ENCODE results near the gene AP5Z1. TPM values are rescaled to one million over a fixed set of nuclear protein-coding genes. Genes with fewer than 3 reads are reported as not detected.

AP5Z1 gene
- total RNA-seq, 2 experiments from 2014 or later = 32.8 to 35.0 TPM

GRCh38 chr7:4783292-4783652 is 7.8 kb downstream of the AP5Z1 start:
- Histone ChIP-seq H3K9me2 (ENCODE audit: insufficient read depth, low read length) (no peaks in the 10 kb centered on the region), H3K9me3 (ENCODE audit: low read length) (no peaks in the 10 kb centered on the region), H3K79me2 (ENCODE audit: insufficient read depth, low read depth, low read length) (peaks cover 3% of the 10 kb centered on the region; the same call in 1 of the 2 replicates), H2AFZ (ENCODE audit: low read length) (no peak overlapping the region), H4K20me1 (ENCODE audit: insufficient read depth, low read length) (no peaks in the 10 kb centered on the region), H3K4me3 (ENCODE audit: low read depth, low read length, poor library complexity, severe bottlenecking) (no peak overlapping the region), H3K4me1 (ENCODE audit: insufficient read depth, low read length, poor library complexity, severe bottlenecking) (no peaks in the 10 kb centered on the region), H3K36me3 (ENCODE audit: insufficient read depth, low read length) (peaks cover 19% of the 10 kb centered on the region), H3K4me2 (ENCODE audit: low read length) (no peak overlapping the region), H3K27ac (ENCODE audit: low read depth, low read length, poor library complexity, severe bottlenecking) (no peak overlapping the region)
- BruUV-seq (replicated peaks) = no TSS peak
- TF ChIP-seq EZH2phosphoT487 (IDR thresholded peaks at IDR 0.05; ENCODE audit: borderline replicate concordance, low read depth, low read length) (no peak), CTCF (conservative IDR thresholded peaks at IDR 0.05; ENCODE audit: low read length) (no peak)
- no peak for DNase-seq (ENCODE audit: low spot score)
- ChIA-PET POLR2A (interaction anchor here (1.1 kb wide), 1 partner anchor 9 kb away, joined by 3 read pairs; no protein-coding TSS in a partner anchor), CTCF (ENCODE audit: unreplicated experiment) (no interaction called here)
- intact Hi-C loops (cut with micrococcal nuclease; ENCODE audit: unreplicated experiment) = no loop called here

- no peaks in the 10 kb centered on the region for H3K4me1 ChIP-seq (ENCODE audit: insufficient read depth, low read length, poor library complexity, severe bottlenecking)
- CTCF ChIA-PET (ENCODE audit: unreplicated experiment) = no interaction called here
- peaks cover 19% of the 10 kb centered on the region for H3K36me3 ChIP-seq (ENCODE audit: insufficient read depth, low read length)
- H3K4me3 ChIP-seq (ENCODE audit: low read depth, low read length, poor library complexity, severe bottlenecking) = no peak overlapping the region
- no peaks in the 10 kb centered on the region for H4K20me1 ChIP-seq (ENCODE audit: insufficient read depth, low read length)
- no peak for DNase-seq (ENCODE audit: low spot score)
- H3K79me2 ChIP-seq (ENCODE audit: insufficient read depth, low read depth, low read length) = no peaks in the 10 kb centered on the region
- intact Hi-C loops (cut with micrococcal nuclease; ENCODE audit: unreplicated experiment) = no loop called here
- no peaks in the 10 kb centered on the region for H3K9me3 ChIP-seq (ENCODE audit: low read length)
- TF ChIP-seq CTCF (conservative IDR thresholded peaks at IDR 0.05; ENCODE audit: low read length) (no peak), EZH2phosphoT487 (IDR thresholded peaks at IDR 0.05; ENCODE audit: borderline replicate concordance, low read depth, low read length) (no peak)
- H3K27ac ChIP-seq (ENCODE audit: low read depth, low read length, poor library complexity, severe bottlenecking) = no peak overlapping the region
- no peak overlapping the region for H2AFZ ChIP-seq (ENCODE audit: low read length)
- no TSS peak for BruUV-seq (replicated peaks)
- POLR2A ChIA-PET = interaction anchor here (0.6 to 1.1 kb wide), 2 partner anchors 9 to 401 kb away, joined by 3 to 4 read pairs; no protein-coding TSS in a partner anchor
- no peaks in the 10 kb centered on the region for H3K9me2 ChIP-seq (ENCODE audit: insufficient read depth, low read length)
- H3K4me2 ChIP-seq (ENCODE audit: low read length) = no peak overlapping the region
Measured at GRCh38 chr7:4783762-4784351, 8.4 kb downstream of the AP5Z1 start.

GRCh38 chr7:4784799-4785198 is 9.4 kb downstream of the AP5Z1 start:
- no peak for DNase-seq (ENCODE audit: low spot score)
- no peak overlapping the region for H3K27ac ChIP-seq (ENCODE audit: low read depth, low read length, poor library complexity, severe bottlenecking)
- ChIA-PET POLR2A (no interaction called here), CTCF (ENCODE audit: unreplicated experiment) (no interaction called here)
- no peak overlapping the region for H3K4me3 ChIP-seq (ENCODE audit: low read depth, low read length, poor library complexity, severe bottlenecking)
- no peak overlapping the region for H2AFZ ChIP-seq (ENCODE audit: low read length)
- no peaks in the 10 kb centered on the region for H3K4me1 ChIP-seq (ENCODE audit: insufficient read depth, low read length, poor library complexity, severe bottlenecking)
- no peak overlapping the region for H3K4me2 ChIP-seq (ENCODE audit: low read length)
- no peaks in the 10 kb centered on the region for H3K9me3 ChIP-seq (ENCODE audit: low read length)
- intact Hi-C loops (cut with micrococcal nuclease; ENCODE audit: unreplicated experiment) = no loop called here
- no peaks in the 10 kb centered on the region for H3K79me2 ChIP-seq (ENCODE audit: insufficient read depth, low read depth, low read length)
- no TSS peak for BruUV-seq (replicated peaks)
- H3K9me2 ChIP-seq (ENCODE audit: insufficient read depth, low read length) = no peaks in the 10 kb centered on the region
- peaks cover 19% of the 10 kb centered on the region for H3K36me3 ChIP-seq (ENCODE audit: insufficient read depth, low read length)
- H4K20me1 ChIP-seq (ENCODE audit: insufficient read depth, low read length) = no peaks in the 10 kb centered on the region
- TF ChIP-seq CTCF (conservative IDR thresholded peaks at IDR 0.05; ENCODE audit: low read length) (no peak), EZH2phosphoT487 (IDR thresholded peaks at IDR 0.05; ENCODE audit: borderline replicate concordance, low read depth, low read length) (no peak)
